Measurements from ENCODE around the gene LRRFIP2.

Gene LRRFIP2

DNA sequence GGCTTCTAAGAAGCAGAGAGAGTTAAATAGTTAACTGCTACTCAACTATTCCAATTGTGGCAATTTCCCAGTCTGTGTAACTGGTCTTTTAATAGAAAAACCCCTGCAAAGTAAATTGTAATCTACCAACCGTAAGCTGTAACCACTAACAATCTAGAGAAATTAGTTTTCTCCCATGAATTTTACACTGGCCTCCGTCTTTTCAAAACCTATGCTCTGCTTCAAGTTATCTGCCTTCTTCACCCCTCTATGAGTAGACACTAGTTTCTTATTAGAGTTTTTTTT lies 42.6 kb downstream of the LRRFIP2 start:
- TF ChIP-seq, protein P1, sequence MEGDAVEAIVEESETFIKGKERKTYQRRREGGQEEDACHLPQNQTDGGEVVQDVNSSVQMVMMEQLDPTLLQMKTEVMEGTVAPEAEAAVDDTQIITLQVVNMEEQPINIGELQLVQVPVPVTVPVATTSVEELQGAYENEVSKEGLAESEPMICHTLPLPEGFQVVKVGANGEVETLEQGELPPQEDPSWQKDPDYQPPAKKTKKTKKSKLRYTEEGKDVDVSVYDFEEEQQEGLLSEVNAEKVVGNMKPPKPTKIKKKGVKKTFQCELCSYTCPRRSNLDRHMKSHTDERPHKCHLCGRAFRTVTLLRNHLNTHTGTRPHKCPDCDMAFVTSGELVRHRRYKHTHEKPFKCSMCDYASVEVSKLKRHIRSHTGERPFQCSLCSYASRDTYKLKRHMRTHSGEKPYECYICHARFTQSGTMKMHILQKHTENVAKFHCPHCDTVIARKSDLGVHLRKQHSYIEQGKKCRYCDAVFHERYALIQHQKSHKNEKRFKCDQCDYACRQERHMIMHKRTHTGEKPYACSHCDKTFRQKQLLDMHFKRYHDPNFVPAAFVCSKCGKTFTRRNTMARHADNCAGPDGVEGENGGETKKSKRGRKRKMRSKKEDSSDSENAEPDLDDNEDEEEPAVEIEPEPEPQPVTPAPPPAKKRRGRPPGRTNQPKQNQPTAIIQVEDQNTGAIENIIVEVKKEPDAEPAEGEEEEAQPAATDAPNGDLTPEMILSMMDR (IDR thresholded peaks at IDR 0.05; ENCODE audit: insufficient read depth, low read depth, low read length, missing control alignments) = no peak
- DNase-seq (ENCODE audit: low read depth) = no peak
- no peak overlapping the region for H3K4me3 ChIP-seq (ENCODE audit: low read depth, low read length)

DNA sequence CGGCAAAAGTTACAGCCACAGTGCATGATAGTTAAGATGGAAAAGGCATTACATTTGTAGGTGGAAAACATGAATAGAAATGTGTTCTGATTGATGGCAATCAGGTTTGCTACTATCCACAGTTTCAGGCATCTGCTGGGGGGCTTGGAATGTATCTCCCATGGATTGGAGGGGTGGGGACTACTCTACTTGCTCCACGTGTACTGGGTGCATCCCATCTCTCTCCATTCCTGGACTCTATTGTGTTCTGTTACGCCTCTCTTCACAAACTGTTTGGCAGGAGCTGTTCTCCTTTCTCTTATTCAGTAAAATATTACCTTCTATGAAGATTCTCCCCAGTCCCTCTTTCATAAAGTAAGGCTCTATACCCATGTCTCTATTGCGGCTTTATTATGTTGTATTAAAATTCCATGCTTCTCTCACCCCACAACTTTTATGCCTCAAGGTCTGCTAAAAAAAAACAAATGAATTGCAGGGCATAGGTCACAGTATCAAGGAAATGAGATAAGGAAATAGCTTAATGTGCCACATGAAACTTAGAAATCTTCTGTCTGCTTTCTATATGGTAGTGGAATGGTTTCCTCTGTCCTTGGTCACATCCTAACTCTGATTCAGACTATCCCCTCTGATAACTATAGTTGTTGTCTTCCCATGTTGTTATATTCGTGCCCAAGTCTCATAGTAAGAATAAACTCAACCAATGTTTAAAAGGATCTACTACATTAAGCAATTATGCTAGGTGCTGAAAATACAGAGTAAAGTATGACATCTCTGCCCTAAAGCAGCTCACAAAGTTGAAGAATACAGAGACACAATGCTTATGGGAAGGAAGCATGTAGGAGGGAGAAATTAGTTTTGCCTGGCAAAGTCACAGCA lies 43.2 kb downstream of the LRRFIP2 start:
- no peak for DNase-seq (ENCODE audit: low read depth)
- no peak overlapping the region for H3K4me3 ChIP-seq (ENCODE audit: low read depth, low read length)
- TF ChIP-seq, protein P1 (IDR thresholded peaks at IDR 0.05; ENCODE audit: insufficient read depth, low read depth, low read length, missing control alignments) = no peak

DNA sequence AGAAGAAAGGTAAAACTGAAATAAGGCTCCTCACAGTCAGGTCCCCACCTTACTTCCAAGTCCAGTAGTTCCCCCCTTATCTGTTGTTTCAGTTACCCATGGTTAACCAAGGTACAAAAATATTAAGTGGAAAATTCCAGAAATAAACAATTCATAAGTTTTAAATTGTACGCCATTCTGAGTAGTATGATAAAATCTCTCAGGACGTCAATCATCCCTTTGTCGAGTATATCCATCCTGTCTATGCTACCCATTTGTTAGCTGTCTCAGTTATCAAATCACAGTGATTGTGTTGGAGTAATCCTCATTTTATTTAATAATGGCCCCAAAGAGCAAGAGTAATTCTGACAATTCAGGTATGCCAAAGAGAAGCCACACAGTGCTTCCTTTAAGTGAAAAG lies 43.9 kb downstream of the LRRFIP2 start:
- H3K4me3 ChIP-seq (ENCODE audit: low read depth, low read length) = no peak overlapping the region
- TF ChIP-seq, protein P1 (IDR thresholded peaks at IDR 0.05; ENCODE audit: insufficient read depth, low read depth, low read length, missing control alignments) = no peak
- DNase-seq (ENCODE audit: low read depth) = no peak

DNA sequence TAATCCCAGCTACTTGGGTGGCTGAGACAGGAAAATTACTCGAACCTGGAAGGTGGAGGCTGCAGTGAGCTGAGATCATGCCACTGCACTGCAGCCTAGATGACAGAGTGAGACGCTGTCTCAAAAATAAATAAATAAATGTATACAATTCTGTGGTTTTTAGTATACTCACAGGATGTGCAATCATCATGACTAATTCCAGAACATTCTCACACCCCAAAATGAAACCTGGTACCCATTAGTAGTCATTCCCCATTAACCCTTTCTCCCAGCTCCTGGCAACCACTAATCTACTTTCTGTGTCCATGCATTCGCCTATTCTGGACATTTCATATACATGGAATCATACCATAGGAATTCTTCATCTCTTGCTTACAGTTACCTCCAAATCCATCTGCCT lies 44.5 kb downstream of the LRRFIP2 start:
- no peak overlapping the region for H3K4me3 ChIP-seq (ENCODE audit: low read depth, low read length)
- peak; percentile 45 for DNase-seq (ENCODE audit: low read depth)
- TF ChIP-seq, protein P1 (IDR thresholded peaks at IDR 0.05; ENCODE audit: insufficient read depth, low read depth, low read length, missing control alignments) = no peak

DNA sequence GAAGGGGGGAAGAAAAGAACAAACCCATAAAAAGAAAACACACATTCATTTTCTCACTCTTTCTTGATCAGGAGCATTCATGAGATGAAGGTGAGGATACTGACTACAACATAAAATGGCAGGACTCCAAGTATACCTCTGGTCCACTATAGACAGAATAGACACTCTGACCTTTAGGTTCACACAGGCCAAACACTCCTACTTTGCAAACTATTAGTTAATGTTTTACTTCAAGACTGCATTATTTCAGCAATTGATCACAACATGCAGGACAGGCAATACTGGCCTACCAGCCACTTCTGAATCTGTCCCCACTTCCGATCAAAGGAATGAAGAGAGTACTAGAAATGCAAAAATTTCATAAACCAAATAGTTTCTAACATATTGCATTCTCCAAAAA lies 47.0 kb downstream of the LRRFIP2 start:
- DNase-seq (ENCODE audit: low read depth) = no peak
- H3K4me3 ChIP-seq (ENCODE audit: low read depth, low read length) = no peak overlapping the region
- TF ChIP-seq, protein P1 (IDR thresholded peaks at IDR 0.05; ENCODE audit: insufficient read depth, low read depth, low read length, missing control alignments) = no peak

DNA sequence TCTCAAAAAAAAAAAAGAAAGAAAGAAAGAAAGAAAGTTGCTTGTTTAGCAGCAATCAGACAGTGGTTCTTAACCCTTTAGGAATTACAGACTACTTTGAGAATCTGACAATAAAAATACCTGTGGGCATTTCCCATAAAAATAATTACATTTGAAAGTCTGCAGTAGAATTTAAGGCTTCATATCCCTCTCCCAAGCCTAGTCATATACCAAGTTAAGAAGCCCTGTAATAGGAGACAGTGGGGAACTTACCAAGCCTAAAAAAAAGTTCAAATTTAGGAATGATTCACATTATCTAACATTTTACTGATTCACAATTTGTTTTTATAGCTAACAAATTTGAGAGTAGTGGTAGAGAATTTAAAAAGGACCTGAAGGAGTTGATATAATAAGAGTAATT lies 47.5 kb downstream of the LRRFIP2 start:
- H3K4me3 ChIP-seq (ENCODE audit: low read depth, low read length) = no peak overlapping the region

More for the DNA sequence above, 47.5 kb downstream of the LRRFIP2 start:
- no peak for DNase-seq (ENCODE audit: low read depth)
- TF ChIP-seq, protein P1 (IDR thresholded peaks at IDR 0.05; ENCODE audit: insufficient read depth, low read depth, low read length, missing control alignments) = no peak

Data from GM12865 (cell line).